ENCODE results near the gene ARHGAP29. TPM values are rescaled to one million over a fixed set of nuclear protein-coding genes. Genes with fewer than 3 reads are reported as not detected.

Gene ARHGAP29
- total RNA-seq, 1 experiment from 2014 or later: 161 TPM

- ChIA-PET POLR2A (ENCODE audit: unreplicated experiment) (no interaction called here), CTCF (no interaction called here)
- peak; percentile 78 for DNase-seq
Measured at GRCh38 chr1:94280541-94280940, 43.2 kb upstream of the ARHGAP29 start.

DNA sequence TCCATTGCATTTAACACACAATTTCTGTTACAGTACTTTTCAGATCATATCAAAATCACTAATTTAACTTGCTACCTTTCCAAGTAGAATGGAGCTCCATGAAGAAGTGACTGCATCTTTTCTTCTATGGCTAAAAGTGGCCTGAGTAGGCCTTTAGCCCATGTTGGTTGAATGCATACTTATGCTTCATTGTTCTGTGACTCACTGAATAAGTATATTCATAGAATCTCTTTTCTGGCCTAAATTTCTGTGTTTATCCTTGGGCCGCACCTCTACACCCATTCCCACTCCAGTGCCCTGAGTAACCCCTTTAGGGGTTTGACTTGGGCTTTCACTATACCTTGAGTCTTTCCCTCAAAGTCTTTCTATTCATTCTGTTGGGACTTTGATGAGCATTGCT is 42.1 kb upstream of the ARHGAP29 start:
- H2AFZ ChIP-seq (ENCODE audit: low read length): no peak overlapping the region
- CTCF ChIA-PET: interaction anchor here (0.5 kb wide), 1 partner anchor 48 kb away, joined by 3 read pairs; no protein-coding TSS in a partner anchor

More at GRCh38 chr1:94280541-94280940, 43.2 kb upstream of the ARHGAP29 start:
- Histone ChIP-seq H3F3A (ENCODE audit: low read length, unreplicated experiment) (peaks cover 6% of the 10 kb centered on the region), H3K4me3 (ENCODE audit: low read length) (no peak overlapping the region), H3K36me3 (ENCODE audit: low read depth, low read length) (no peaks in the 10 kb centered on the region), H3K9ac (ENCODE audit: low read length) (no peak overlapping the region), H3K27ac (ENCODE audit: low read length) (peak overlapping the region; percentile 38), H4K20me1 (ENCODE audit: low read length) (no peaks in the 10 kb centered on the region), H3K79me2 (ENCODE audit: low read length) (no peaks in the 10 kb centered on the region), H3K27me3 (ENCODE audit: low read length) (no peaks in the 10 kb centered on the region), H3K4me2 (ENCODE audit: low read length) (peak overlapping the region; percentile 46), H3K4me1 (ENCODE audit: insufficient read depth, low read length) (peaks cover 39% of the 10 kb centered on the region), H2AFZ (ENCODE audit: low read length) (no peak overlapping the region), H3K9me2 (replicated peaks; ENCODE audit: low read length) (no peaks in the 10 kb centered on the region), H3K9me3 (ENCODE audit: low read length) (no peaks in the 10 kb centered on the region)
- TF ChIP-seq EZH2 (IDR thresholded peaks at IDR 0.05; ENCODE audit: low read length, unreplicated experiment) (no peak), CTCF (conservative IDR thresholded peaks at IDR 0.05; ENCODE audit: low read depth, low read length) (no peak), EZH2phosphoT487 (IDR thresholded peaks at IDR 0.05; ENCODE audit: borderline replicate concordance, low read length) (no peak)
- intact Hi-C loops (cut with micrococcal nuclease): loop anchor here (1.0 kb wide), 1 partner anchor 21 kb away; no protein-coding TSS in a partner anchor
- ATAC-seq: peak; percentile 34; the same call in 1 of the 2 replicates
- BruUV-seq (replicated peaks): no TSS peak

More for the DNA sequence above, 42.1 kb upstream of the ARHGAP29 start:
- Histone ChIP-seq H3K79me2 (ENCODE audit: low read length) (no peaks in the 10 kb centered on the region), H3K36me3 (ENCODE audit: low read depth, low read length) (no peaks in the 10 kb centered on the region), H3K27ac (ENCODE audit: low read length) (0 out of 2 replicates have a peak overlapping the region, but pooled peaks have one; percentile 9), H3K9me2 (replicated peaks; ENCODE audit: low read length) (no peaks in the 10 kb centered on the region), H3K4me1 (ENCODE audit: insufficient read depth, low read length) (peaks cover 29% of the 10 kb centered on the region), H3K9me3 (ENCODE audit: low read length) (no peaks in the 10 kb centered on the region), H3K4me3 (ENCODE audit: low read length) (no peak overlapping the region), H3K9ac (ENCODE audit: low read length) (no peak overlapping the region), H3F3A (ENCODE audit: low read length, unreplicated experiment) (peaks cover 6% of the 10 kb centered on the region), H3K4me2 (ENCODE audit: low read length) (no peak overlapping the region), H4K20me1 (ENCODE audit: low read length) (no peaks in the 10 kb centered on the region), H3K27me3 (ENCODE audit: low read length) (no peaks in the 10 kb centered on the region)
- no peak for TF ChIP-seq EZH2 (IDR thresholded peaks at IDR 0.05; ENCODE audit: low read length, unreplicated experiment)
- TF ChIP-seq EZH2phosphoT487 (IDR thresholded peaks at IDR 0.05; ENCODE audit: borderline replicate concordance, low read length): no peak
- TF ChIP-seq CTCF (conservative IDR thresholded peaks at IDR 0.05; ENCODE audit: low read depth, low read length): no peak
- ATAC-seq (no peak), DNase-seq (peak; percentile 40)
- intact Hi-C loops (cut with micrococcal nuclease): no loop called here
- no TSS peak for BruUV-seq (replicated peaks)
- POLR2A ChIA-PET (ENCODE audit: unreplicated experiment): no interaction called here
